Measurements from ENCODE around the gene AKAP6.
"Not testable (repeated sequence)": the region's sequence is repeated elsewhere in the genome, so short reads cannot be mapped to it uniquely, and the experiment has no call there.

AKAP6 gene

GRCh38 chr14:32434180-32434579 lies 105.1 kb downstream of the AKAP6 start:
- no peak for FAIRE-seq
- no peak for DNase-seq (ENCODE audit: insufficient read length, low spot score)

GRCh38 chr14:32434880-32435279 lies 105.8 kb downstream of the AKAP6 start:
- FAIRE-seq (no peak), DNase-seq (ENCODE audit: insufficient read length, low spot score) (no peak)

- no peak for FAIRE-seq
Observed at GRCh38 chr14:32435411-32435810, 106.3 kb downstream of the AKAP6 start.

GRCh38 chr14:32436993-32437392 lies 107.9 kb downstream of the AKAP6 start:
- no peak for FAIRE-seq
- no peak for DNase-seq (ENCODE audit: insufficient read length, low spot score)

More at GRCh38 chr14:32435411-32435810, 106.3 kb downstream of the AKAP6 start:
- DNase-seq (ENCODE audit: insufficient read length, low spot score), result no peak

- FAIRE-seq, result no peak
- no peak for DNase-seq (ENCODE audit: insufficient read length, low spot score)
Observed at GRCh38 chr14:32438517-32438916, 109.4 kb downstream of the AKAP6 start.

- FAIRE-seq (no peak), DNase-seq (ENCODE audit: insufficient read length, low spot score) (no peak)
Observed at GRCh38 chr14:32443890-32444661, 115.0 kb downstream of the AKAP6 start.

GRCh38 chr14:32447371-32447770 lies 118.3 kb downstream of the AKAP6 start:
- FAIRE-seq, result no peak

GRCh38 chr14:32449648-32450047 lies 120.5 kb downstream of the AKAP6 start:
- FAIRE-seq, result no peak

More at GRCh38 chr14:32447371-32447770, 118.3 kb downstream of the AKAP6 start:
- no peak for DNase-seq (ENCODE audit: insufficient read length, low spot score)

GRCh38 chr14:32450919-32451675 lies 122.0 kb downstream of the AKAP6 start:
- DNase-seq (ENCODE audit: insufficient read length, low spot score) (no peak), FAIRE-seq (no peak)

More at GRCh38 chr14:32449648-32450047, 120.5 kb downstream of the AKAP6 start:
- DNase-seq (ENCODE audit: insufficient read length, low spot score), result no peak

- no peak for DNase-seq (ENCODE audit: insufficient read length, low spot score)
- FAIRE-seq, result no peak
Observed at GRCh38 chr14:32453857-32454810, 125.0 kb downstream of the AKAP6 start.

- no peak for DNase-seq (ENCODE audit: insufficient read length, low spot score)
- FAIRE-seq, result no peak
Observed at GRCh38 chr14:32457213-32457920, 128.3 kb downstream of the AKAP6 start.

GRCh38 chr14:32458720-32459119 lies 129.6 kb downstream of the AKAP6 start:
- no peak for DNase-seq (ENCODE audit: insufficient read length, low spot score)
- FAIRE-seq, result no peak

- DNase-seq (ENCODE audit: insufficient read length, low spot score), result no peak
- FAIRE-seq, result no peak
Observed at GRCh38 chr14:32460267-32460666, 131.2 kb downstream of the AKAP6 start.

GRCh38 chr14:32462553-32462952 lies 133.5 kb downstream of the AKAP6 start:
- not testable (repeated sequence) for DNase-seq (ENCODE audit: insufficient read length, low spot score)

GRCh38 chr14:32468955-32469354 lies 139.9 kb downstream of the AKAP6 start:
- FAIRE-seq (no peak), DNase-seq (ENCODE audit: insufficient read length, low spot score) (no peak)

More at GRCh38 chr14:32462553-32462952, 133.5 kb downstream of the AKAP6 start:
- FAIRE-seq, result not testable (repeated sequence)

GRCh38 chr14:32469388-32470160 lies 140.5 kb downstream of the AKAP6 start:
- FAIRE-seq (peak; percentile 31), DNase-seq (ENCODE audit: insufficient read length, low spot score) (no peak)

- DNase-seq (ENCODE audit: insufficient read length, low spot score) (no peak), FAIRE-seq (no peak)
Observed at GRCh38 chr14:32470161-32470715, 141.1 kb downstream of the AKAP6 start.

GRCh38 chr14:32471181-32471580 lies 142.1 kb downstream of the AKAP6 start:
- FAIRE-seq (no peak), DNase-seq (ENCODE audit: insufficient read length, low spot score) (no peak)

- no peak for DNase-seq (ENCODE audit: insufficient read length, low spot score)
- no peak for FAIRE-seq
Observed at GRCh38 chr14:32472076-32472475, 143.0 kb downstream of the AKAP6 start.
